HL-60/S4 treated with phorbol 12-myristate 13-acetate at 8.2 ng/mL for 4 days and 3 days (cell line): ENCODE data around the gene HBG1.
"Not testable (repeated sequence)": the region's sequence is repeated elsewhere in the genome, so short reads cannot be mapped to it uniquely, and the experiment has no call there.

ENCODE experiments used
- in situ Hi-C: fragments of 300-500 bp; cut with MboI; formaldehyde crosslinking; loops from 2 replicates; pipeline ENCODE4 v1.15.0; 2022; ENCODE audit warnings: low sequenced_read_pairs

HBG1 gene

DNA sequence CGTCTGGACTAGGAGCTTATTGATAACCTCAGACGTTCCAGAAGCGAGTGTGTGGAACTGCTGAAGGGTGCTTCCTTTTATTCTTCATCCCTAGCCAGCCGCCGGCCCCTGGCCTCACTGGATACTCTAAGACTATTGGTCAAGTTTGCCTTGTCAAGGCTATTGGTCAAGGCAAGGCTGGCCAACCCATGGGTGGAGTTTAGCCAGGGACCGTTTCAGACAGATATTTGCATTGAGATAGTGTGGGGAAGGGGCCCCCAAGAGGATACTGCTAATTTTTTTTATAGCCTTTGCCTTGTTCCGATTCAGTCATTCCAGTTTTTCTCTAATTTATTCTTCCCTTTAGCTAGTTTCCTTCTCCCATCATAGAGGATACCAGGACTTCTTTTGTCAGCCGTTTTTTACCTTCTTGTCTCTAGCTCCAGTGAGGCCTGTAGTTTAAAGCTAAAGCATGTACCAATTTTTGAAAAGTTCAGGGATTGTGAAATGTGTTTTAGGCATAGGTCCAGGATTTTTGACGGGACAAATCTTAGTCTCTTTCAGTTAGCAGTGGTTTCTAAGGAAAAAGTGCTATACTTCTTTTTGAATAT, at the start of gene HBG1:
Gene HBG1 (minus strand): TSS at position 51 of the 590 bp plus-strand sequence. CDS start 53 bp downstream, outside the sequence.
- in situ Hi-C loops, result not testable (repeated sequence)

DNA sequence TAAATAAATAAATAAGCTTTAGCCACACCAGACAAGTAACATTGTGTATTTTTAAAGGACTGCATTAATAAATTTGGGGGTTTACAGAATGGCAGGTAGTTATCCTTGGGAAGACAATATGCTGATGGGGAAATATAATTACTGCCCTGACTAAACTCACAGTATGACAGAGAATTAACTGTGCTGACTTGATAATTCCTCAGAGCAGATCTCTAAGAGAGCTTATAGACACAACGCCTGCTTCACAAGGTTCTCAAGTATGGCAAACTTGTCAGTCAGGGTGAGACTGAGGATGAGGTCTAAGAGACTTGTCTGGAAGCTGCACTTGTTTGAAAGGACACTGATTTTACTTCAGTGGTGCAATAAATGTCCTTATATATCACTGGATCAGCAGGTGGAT, 48.8 kb upstream of the HBG1 start:
- in situ Hi-C loops, result no loop called here

DNA sequence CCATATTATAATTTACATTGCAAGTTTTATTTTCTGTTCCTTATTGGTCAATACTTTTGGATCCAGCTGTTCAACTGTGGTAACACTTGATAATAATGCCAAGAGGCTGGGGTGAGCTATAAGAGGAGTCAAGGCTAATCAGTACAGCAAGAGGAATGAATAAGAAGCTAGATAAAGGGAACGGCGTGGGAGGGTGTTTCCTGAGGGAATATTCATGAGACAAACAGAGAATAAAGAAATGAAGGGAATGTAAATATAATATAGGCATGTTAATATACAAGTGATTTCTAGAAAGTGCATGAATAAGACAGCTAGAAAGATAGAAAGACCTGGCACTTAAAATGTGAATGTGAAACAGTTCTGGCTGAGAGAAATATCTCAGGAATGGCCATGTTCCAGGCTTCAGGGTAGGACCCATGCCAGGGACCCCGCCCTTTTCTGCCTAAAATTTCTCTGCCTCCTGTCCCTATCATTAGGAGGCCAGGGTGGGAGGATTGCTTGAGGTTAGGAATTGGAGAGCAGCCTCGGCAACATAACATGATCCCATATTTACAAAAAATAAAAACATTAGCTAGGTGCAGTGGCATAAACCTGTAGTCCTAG, 48.2 kb upstream of the HBG1 start:
- in situ Hi-C loops, result no loop called here

DNA sequence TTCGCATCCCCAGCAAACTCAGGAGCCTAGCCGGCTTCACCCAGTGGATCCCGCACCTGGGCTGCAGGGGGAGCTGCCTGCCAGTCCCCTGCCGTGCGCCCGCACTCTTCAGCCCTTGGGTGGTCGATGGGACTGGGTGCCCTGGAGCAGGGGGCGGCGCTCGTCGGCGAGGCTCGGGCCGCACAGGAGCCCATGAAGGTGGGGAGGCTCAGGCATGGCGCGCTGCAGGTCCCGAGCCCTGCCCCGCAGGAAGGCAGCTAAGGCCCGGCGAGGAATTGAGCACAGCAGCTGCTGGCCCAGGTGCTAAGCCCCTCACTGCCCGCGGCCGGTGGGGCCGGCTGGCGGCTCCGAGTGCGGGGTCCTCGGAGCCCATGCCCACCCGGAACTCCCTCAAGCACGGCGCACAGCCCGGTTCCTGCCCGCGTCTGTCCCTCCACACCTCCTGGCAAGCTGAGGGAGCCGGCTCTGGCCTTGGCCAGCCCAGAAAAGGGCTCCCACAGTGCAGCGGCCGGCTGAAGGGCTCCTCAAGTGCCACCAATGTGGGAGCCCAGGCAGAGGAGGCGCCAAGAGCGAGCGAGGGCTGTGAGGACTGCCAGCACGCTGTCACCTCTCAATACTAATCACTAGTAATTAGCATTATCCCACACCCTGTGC, 44.8 kb upstream of the HBG1 start:
- in situ Hi-C loops, result not testable (repeated sequence)

DNA sequence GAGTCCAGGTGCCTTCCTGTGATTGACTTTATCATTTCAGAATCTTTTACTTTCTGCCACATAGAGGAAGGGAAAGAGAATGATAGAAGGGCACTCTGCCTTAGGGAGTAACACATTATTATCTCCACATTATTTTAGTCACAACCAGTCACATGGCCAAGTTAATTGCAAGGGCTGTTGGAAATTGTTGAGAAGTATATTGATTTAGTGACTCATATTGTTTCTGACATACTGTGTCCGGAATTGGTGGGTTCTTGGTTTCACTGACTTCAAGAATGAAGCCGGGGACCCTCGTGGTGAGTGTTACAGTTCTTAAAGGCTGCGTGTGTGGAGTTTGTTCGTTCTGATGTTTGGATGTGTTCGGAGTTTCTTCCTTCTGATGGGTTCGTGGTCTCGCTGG, 43.4 kb upstream of the HBG1 start:
- in situ Hi-C loops, result no loop called here

DNA sequence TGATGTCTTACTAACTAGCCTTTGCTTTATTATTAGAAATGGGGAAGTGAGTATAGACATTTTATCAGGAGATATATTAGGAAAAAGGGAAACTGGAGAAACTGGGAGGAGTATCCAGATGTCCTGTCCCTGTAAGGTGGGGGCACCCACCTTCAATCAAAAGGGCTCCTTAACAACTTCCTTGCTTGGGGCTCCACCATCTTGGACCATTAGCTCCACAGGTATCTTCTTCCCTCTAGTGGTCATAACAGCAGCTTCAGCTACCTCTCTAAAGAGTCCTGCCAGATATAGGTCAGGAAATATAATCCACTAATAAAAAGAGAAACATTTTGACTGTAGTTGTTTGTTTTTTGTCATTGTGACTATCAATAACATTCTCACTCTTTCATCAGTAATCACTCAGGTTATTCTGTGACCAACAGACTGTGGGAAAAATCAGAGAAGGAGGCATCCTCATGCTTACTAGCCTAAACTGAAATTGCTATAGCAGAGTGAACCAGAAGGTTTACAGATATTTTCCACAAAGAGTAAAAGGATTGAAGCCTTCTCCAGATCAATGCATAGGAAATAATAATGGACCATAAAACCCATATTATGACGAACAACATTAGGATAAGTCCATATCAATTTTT, 41.7 kb upstream of the HBG1 start:
- in situ Hi-C loops, result no loop called here

DNA sequence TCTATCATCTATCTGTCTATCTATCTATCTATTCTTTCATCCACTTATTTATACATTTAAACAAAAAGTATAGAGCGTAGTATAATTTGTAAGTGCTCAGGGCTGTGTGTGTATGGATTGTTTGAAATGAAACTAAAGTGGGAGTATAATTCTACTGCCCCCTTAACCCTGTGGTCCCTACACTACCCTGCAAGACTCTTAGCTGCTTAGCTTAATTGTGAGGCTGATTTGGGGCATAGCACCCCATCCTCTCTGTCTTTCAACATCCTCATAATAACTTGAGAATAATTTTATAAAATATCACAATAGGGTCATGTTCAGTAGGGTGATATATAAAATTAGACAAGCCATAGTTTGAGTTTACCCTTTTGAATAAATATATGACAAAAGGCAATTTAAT, 40.4 kb upstream of the HBG1 start:
- in situ Hi-C loops, result no loop called here

DNA sequence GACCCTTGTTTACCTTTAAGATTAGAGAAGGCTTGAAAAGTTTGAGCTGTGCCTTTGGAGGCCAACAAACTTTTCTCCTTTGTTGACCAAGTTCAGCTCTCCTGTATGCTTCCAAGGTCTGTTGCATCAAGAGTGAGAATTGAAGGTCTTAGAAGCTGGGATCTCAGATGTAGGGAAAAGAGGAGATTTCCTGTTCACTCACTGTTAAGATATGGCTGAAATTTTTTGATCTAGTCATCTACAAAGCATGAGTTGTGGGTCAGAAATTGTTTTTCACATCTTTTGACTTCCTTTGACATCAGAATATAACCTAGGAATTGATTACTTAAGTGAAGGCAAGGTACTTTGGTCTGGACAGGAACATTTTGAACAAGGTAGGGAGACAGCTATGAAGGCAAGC, 40.0 kb upstream of the HBG1 start:
- in situ Hi-C loops, result no loop called here

DNA sequence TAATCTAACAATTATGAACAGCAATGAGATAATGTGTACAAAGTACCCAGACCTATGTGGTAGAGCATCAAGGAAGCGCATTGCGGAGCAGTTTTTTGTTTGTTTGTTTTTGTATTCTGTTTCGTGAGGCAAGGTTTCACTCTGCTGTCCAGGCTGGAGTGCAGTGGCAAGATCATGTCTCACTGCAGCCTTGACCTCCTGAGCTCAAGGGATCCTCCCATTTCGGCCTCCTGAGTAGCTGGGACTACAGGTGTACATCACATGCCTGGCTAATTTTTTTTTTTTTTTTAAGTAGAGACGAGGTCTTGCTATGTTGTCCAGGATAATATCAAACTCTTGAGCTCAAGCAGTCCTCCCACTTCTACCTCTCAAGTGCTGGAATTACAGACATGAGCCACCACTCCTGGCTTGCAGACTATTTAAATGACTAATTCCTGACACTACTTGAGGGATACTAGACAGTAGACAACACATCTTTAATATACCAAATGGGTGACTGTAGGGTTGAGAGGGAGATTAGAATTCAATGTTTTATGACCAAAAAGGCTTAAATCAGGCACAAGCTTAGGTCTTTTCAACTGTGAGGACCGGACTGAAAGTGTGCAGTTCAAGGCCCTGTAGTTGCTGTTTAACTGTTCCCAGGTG, 39.4 kb upstream of the HBG1 start:
- in situ Hi-C loops, result no loop called here

DNA sequence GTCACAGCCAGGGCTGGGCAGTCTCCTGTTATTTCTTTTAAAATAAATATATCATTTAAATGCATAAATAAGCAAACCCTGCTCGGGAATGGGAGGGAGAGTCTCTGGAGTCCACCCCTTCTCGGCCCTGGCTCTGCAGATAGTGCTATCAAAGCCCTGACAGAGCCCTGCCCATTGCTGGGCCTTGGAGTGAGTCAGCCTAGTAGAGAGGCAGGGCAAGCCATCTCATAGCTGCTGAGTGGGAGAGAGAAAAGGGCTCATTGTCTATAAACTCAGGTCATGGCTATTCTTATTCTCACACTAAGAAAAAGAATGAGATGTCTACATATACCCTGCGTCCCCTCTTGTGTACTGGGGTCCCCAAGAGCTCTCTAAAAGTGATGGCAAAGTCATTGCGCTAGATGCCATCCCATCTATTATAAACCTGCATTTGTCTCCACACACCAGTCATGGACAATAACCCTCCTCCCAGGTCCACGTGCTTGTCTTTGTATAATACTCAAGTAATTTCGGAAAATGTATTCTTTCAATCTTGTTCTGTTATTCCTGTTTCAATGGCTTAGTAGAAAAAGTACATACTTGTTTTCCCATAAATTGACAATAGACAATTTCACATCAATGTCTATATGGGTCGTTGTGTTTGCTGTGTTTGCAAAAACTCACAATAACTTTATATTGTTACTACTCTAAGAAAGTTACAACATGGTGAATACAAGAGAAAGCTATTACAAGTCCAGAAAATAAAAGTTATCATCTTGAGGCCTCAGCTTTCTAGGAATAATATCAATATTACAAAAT, 38.6 kb upstream of the HBG1 start:
- in situ Hi-C loops, result no loop called here

DNA sequence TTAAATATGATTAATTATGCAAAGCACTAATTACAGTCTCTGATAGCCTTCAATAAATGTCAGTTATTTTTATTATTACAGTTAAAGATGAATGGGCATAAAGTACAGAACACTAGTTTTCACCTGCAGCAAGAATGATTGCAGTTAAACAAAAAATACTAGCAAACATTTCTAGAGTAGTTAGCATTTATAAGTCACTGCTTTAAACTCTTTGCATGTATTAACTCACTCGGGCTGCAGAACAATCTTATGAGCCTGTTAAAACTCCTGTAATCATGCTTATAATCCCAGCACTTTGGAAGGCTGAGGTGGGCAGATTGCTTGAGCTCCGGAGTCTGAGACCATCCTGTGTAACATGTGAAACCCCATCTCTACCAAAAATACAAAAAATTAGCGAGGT, 37.2 kb upstream of the HBG1 start:
- in situ Hi-C loops, result no loop called here

DNA sequence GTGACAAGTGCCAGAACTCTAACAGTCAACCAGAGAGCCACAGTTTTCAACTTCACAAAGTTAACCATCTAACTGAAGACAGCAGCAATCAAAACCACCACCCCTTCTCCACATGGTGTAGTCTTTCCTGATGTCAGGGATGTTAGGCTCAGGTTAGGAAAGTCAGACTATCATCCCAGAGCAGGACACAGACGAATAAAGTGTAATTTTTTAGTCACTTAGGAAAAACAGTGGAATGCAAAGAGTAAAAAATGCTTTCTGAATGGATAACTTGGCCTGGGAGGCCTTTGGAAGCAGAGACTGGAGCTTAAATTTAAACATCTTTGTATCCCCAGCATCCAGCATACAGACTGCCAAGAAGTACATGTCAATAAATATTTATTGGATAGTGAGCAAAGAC, 36.7 kb upstream of the HBG1 start:
- in situ Hi-C loops, result no loop called here

DNA sequence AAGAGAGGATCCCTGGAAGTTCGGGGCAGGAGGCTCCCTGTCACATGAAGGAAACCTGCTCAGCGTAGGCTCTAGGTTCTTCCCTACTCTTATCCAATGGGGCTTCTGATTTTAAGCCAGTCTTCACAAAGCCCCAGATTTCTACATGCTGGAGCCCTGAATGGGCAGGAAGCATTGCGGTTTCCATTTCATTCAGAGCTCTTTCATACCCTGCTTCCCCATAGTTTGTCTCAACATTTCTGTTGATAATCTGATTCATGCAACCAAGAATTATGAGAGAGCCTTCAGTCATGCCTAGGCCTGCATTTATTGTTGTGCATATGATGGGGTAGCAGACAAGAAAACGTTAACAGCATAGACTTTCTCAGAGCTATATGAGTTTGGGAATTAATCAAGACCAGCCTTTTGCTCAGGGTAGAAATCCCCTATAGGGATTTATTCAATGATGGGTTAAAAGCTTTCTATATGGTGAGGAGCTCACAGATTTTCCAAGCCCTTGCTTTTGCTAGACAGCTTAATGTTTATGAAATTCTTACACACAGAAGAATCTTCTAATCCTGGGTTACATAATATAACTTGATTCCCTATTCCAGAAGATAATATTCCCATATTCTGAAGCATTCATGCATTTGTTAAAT, 36.2 kb upstream of the HBG1 start:
- in situ Hi-C loops, result no loop called here

DNA sequence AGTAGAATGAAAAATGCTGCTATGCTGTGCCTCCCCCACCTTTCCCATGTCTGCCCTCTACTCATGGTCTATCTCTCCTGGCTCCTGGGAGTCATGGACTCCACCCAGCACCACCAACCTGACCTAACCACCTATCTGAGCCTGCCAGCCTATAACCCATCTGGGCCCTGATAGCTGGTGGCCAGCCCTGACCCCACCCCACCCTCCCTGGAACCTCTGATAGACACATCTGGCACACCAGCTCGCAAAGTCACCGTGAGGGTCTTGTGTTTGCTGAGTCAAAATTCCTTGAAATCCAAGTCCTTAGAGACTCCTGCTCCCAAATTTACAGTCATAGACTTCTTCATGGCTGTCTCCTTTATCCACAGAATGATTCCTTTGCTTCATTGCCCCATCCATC, 35.0 kb upstream of the HBG1 start:
- in situ Hi-C loops, result no loop called here

DNA sequence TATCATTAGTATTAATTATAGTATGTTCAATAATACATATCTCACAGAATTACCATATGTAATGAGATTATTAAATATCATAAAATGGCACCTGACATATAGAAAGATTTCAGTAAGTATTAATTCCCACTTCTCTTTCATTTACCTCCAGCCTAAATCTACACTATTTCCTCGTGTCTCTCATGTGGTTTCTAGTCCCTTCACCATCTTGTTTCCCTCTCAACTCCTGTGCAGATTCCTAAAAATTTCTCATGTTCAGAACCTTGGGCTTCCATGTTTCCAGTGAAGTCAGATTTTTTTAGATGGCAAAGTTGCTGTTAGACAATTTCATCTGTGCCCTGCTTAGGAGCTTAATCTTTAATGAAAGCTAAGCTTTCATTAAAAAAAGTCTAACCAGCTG, 34.2 kb upstream of the HBG1 start:
- in situ Hi-C loops, result no loop called here

DNA sequence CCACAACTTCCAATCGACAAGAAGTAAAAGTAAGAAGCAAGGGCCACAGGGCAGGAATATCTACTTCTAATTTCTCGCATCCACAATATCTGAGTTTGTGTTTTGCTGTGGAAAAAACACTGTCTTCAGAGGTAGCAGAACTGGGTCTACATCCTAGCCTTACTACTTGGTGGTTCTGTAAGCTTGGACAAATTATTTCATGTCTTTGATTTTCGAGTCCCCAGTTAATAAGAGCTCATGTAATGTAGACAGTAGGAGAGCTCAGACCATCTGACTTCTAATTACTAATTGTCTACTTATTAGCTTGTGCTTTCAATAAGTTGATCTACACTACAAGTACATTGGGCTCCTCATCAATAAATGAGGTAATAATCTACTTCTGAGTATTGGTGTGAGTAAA, 33.4 kb upstream of the HBG1 start:
- in situ Hi-C loops, result no loop called here

DNA sequence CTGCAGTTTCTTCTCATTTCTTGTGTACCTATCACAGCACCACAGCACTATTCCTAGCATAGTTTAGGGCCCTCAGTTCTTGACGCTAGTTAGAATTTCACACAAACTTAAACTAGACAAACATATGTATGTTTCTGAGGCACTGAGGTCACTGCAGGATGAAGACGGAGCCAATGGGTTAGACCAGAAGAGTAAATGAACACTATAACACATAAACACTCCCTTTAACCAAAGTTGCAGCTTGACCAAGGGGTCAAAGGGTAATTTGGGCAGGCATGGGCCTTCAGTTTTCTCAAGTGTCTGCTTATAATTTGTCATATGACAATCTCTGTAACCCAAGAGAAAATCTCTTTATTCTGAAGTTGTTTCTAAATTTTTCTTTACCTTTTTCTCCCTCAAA, 33.0 kb upstream of the HBG1 start:
- in situ Hi-C loops, result no loop called here

DNA sequence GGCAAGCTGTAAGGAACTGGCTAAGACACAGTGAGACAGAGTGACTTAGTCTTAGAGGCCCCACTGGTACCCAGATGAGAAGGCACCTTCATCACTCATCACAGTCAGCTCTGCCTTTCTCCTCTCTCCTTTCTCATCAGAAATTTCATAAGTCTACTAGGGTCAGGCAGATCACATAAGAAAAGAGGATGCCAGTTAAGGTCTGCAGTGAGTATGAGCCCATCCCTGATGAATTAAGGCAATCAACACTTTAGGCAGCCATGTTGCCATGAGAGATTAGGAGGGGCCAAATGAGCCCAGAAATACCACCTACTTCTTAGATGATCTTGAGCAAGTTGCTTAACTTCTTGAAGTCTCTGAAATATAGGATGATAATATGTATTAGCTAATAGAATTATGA, 31.9 kb upstream of the HBG1 start:
- in situ Hi-C loops, result no loop called here

DNA sequence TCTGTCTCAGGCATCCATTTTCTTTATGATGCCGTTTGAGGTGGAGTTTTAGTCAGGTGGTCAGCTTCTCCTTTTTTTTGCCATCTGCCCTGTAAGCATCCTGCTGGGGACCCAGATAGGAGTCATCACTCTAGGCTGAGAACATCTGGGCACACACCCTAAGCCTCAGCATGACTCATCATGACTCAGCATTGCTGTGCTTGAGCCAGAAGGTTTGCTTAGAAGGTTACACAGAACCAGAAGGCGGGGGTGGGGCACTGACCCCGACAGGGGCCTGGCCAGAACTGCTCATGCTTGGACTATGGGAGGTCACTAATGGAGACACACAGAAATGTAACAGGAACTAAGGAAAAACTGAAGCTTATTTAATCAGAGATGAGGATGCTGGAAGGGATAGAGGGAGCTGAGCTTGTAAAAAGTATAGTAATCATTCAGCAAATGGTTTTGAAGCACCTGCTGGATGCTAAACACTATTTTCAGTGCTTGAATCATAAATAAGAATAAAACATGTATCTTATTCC, 31.0 kb upstream of the HBG1 start:
- in situ Hi-C loops, result no loop called here

DNA sequence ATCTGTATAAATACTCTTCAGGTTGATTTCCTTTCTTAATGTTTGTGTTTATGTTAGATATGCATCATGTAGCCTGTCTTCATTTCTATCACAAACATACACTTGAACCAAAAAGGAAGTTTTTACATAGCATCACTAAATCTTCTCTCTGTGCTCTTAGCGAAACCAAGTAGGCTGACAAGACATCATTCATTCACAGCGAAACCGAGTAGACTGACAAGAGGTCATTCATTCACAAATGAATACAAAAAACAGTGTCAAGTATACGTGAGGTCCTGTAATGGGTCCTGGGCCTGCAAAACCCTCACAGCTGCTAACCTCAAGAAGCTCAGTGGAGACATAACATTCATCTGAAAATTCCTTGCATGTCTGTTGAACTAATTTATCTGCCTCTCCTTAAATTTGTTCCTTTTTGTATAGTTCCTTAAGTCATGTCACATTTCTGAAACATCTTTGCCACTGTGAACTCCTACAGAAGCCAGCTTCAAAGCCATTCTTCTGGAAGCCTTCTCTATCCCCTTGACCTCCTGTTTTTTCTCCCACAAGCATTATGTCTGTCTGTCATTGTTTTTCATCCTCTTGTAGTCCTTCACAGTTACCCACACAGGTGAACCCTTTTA, 29.9 kb upstream of the HBG1 start:
- in situ Hi-C loops, result no loop called here
